ENCODE results near the gene CLCN4.

CLCN4 gene

DNA sequence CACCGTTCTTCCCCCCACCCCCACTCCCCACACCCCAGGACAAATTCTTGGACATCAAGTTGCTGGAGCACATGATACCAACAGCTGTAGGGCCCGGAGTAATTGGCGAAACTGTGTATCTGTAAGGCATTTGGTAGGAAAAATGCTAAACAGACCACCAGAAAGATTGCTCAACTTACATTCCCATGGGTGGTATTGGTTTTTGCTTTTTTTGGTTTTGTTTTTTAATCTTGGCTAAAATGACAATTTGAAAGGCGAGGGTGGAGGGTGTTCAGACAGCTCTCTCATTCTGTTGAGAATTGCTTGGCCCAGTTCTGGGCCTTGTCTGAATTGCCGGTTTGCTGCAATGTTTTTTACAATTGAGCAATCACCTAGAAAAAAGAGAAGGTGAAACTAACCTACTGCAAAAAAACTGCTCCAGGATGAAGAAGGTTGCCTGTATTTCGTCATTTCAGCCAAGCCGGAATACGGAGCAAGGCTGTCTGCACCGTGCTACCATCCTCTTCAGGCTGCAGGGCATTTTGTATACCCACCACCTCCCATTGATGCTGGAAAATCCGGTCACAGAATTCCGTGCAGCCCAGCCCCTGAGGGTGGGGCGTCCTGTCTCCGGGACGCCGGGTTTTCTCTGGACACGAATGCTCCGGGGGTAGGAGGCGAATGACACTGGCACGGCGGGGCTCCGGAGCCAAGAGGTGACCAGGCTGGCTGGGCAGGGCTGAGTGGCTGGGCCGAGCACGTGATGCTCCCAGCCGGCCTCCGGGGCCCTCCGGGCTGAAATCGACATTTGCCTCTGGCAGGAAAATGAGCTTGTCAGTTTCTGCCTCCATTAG, at the start of gene CLCN4:
Gene CLCN4 (plus strand): TSS at position 777 of the 833 bp plus-strand sequence. CDS start 28,058 bp downstream, outside the sequence.
- DNase-seq = peak in 1 of 2 donors; percentile 22

DNA sequence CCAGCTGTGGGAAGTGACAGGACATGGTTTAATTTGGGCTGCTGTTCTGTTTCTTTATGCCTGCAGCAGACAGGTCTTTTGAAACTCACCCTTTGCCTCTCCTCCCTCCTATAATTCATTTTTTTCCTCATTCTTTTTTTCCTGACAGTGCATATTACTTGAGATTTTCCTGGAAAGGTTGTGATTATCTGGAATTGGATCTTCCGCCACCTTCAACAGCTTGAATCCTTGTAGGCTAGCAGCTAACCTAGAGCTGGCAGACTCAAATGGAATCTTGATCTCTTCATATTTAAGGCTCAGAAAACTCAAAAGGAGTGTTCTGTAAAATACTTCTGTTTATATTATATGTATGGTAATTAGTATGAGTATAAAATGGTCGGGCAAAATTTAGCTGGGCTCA, 49.3 kb upstream of the CLCN4 start:
- DNase-seq = no peak

DNA sequence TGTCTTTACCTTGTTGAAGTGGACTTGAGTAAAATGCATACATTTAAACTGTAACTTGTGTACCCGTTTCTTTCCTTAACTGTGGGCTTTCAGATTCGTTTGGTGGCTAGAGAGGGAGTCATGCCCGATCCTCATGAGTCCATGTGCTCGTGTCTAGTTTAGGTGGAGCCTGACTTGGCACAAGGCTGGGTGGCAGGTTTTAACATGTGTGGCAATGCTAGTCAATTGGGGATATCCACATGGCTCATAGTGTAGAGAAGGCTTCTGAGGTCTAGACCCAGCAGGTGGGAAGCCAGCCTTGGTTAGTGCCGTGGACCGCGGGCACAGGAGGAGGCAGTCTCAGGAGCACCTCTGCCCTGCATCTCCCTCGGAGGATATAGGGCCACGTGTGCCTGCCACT, 48.5 kb upstream of the CLCN4 start:
- DNase-seq = no peak

DNA sequence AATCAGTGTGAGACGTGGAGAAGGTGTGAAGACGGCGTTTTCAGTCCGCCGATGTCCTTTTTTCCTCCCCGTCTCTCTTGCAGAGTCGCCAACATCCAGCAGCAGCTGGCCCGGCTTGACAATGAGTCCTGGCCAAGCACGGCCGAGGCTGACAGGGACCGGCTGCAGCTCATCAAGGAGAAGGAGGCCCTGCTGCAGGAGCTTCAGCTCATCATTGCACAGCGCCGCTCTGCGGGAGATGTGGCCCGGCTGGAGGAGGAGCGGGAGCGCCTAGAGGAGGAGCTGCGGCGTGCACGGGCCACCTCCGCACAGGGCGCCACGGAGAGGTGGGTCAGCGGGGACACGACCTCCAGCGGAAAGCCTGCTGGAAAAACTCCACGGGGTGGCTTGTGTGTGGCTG, 47.1 kb upstream of the CLCN4 start:
- no peak for DNase-seq

DNA sequence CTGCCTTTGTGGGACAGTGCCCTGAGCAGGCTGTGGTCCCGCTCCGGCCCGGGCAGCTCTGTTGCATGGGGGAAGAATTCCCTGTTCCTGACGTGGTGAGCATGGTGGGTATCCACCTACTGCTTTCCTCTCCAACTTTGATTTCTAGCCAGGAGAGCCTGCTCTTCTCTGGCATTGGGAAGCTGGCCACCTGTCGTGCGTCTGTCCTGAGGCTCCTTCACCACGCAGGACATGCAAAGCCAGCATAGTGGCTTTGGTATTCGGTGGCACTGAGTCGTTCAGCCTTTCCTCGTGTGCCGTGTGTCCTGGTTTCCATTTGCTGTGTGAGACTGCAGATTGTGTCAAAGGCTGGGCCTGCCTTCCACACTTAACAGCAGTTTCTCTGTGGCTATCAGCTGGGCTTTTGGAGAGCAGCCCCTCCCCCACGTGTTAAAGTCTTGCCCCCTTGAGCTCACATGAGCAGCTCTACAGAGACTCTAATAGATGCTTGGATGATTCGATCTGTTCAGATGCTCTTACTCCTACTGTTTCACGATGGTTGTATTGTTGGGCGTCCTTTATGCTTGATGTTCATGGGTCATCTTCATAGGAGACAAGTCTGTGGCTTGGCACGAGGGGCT, 46.3 kb upstream of the CLCN4 start:
- DNase-seq = no peak

DNA sequence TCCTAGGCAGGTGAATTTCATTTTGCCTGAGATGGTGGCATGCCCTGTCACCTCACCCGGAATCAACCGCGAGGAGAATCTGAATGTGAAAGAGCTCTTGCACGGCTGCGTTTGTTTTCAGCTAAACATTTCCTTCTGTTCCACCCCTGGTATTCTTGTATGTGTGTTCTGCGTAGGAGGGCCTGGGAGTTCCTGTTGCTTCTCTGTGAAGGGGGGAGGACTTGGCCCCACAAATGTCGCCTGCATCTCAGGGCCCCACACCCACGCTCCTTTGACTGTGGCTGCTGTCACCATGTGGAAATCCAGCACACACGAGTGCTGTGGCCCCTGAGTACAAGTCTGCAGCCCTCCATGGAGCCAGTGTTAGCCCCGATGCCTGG, 45.8 kb upstream of the CLCN4 start:
- DNase-seq = peak; percentile 58 to 80

DNA sequence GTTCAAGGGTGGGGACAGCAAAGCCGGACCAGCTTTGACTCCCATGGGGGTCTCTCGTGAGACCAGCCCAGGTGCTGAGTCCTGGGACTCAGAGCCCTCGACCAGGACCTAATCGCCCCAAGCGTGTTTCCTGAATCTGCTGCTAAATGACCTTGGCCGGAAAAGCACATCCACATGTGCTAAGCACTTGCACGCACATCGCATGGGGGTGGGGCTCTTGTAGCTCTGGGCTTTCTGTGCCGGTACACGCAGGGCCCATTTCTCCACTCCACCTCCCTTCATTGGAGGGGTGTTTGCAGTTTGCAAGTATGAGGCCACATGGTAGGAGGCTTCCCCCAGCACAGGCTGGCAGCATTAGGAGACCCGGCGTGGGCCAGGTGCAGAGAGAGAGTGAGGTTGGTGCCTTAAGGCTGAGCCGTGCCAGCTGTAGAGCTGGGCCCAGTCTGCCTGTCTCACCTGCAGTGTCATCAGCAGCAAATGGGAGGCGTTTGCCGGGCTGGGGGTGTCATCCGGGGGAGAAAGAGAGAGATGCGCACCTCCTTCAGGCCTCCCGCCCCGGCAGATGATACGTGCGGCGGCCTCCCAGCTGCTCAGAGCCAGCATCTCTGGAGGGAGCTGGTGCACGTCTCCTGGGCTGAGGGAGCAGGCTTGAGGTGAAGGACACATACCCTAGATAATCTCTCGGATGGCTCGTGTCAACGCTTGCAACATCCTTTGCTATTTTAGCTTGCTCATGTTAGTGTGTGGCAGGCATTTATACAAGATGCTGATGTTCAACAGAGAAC, 45.2 kb upstream of the CLCN4 start:
- DNase-seq = no peak

DNA sequence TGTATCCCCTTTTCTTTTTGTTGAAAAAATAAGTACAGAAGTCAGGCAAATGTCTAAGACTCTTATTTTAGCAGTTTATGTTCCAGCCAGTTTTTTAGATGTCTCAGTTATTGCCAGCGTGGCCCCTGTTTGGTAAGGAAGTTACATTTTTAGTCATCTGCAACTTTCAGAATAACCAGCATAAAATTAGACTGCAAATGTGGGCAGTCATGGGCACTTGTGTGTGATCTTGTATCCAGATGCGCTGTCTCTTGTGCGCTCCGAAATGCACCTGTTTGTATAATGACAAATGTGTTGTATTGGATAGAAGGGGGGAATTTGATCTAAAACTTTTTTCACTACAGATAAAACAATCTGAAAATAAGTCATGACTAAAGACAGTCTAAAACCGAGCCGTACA, 44.3 kb upstream of the CLCN4 start:
- no peak for DNase-seq

DNA sequence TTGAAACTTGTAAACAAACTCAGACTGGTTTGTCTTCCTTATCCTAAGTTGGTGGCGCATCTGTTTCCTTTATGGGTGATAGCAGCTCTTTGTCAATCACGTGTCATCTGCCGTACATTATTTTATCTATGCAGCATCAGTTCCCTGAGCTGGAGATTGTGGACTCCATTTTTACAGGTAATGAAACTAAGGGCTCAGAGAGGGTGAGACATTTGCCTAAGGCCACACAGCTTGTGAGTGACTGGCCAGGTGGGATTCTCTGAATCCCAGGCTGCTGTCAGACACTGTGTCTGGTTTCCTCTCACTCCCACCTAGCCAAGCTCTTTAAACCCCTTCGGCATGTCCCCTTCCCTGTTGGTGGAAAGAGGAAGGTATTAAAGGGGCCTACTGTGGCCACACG, 41.7 kb upstream of the CLCN4 start:
- DNase-seq = no peak

DNA sequence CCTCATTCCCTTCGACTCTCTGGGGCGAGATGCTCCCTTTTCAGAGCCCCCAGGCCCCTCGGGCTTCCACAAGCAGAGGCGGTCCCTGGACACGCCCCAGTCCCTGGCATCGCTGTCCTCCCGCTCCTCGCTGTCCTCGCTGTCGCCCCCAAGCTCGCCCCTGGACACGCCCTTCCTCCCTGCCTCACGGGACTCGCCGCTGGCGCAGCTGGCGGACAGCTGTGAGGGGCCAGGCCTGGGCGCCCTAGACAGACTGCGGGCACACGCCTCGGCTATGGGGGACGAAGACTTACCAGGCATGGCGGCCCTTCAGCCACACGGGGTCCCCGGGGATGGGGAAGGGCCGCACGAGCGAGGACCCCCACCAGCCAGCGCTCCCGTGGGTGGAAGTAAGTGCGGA, 39.5 kb upstream of the CLCN4 start:
- no peak for DNase-seq

DNA sequence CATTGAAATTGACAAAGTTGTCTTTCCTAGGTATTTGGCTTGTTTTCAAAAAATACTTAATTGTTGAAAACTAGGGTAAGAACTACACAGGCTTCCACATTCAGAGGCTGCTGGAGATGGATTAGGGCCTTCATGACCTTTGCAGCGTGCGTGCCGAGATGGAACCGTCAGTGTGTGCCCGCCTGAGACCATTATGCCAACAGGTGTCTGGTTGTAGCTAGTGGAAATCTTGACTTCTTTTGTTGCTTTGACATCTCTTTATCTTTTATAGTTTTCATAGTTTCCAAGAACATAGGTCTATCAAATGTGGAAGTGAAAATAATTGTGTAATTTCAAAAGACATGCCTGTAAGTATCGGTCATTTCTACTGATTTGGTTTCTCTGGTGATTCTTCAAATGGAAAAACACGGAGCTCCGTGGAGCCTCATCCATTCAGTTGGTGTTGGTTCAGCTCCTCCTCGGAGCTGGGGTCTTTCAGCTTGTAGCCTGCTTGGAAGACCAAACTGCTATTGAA, 38.9 kb upstream of the CLCN4 start:
- peak in 1 of 2 donors; percentile 34 for DNase-seq

DNA sequence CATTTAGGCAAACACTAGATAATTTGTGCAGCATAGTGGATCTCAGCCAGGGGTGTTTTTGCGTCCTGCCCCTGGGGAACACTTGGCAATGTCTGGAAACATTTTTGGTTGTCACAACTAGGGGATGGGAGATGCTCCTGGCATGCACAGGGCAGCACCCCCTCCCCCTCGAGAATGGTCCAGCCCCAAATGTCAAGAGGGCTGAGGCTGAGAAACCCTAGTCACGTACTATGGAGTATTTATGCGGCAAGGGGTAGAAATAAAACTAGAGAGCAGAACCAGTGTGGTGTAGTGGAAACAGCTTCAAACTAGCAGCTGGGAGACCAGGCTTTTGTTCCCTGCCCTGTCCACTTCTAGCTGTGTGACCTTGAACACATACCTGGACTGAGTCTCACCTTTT, 38.2 kb upstream of the CLCN4 start:
- no peak for DNase-seq

DNA sequence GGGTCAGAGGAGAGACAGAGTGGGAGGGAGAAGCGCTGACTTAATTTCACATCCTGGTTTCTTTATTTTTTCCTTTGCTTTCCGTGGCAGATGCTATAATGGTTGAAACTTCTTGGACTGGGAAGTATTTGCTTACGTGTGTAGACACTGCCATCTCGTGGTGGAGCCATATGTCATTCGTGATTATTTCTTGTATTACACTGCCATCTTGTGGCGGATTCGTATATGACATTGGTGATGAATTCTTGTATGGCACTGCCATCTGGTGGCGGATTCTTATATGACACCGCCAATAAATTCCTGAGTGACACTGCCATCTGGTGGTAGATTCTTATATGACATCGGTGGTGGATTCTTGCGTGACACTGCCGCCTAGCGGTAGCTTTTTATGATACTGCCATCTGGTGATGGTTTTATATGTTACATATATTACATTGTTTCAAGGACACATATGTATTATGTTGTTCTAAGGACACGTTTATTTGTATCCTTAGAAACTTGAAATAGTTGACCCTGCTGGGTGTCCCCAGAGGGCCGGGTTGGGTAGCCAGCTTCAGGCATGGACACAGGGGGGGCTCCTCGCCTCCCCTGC, 37.3 kb upstream of the CLCN4 start:
- DNase-seq = peak; percentile 41 to 87

DNA sequence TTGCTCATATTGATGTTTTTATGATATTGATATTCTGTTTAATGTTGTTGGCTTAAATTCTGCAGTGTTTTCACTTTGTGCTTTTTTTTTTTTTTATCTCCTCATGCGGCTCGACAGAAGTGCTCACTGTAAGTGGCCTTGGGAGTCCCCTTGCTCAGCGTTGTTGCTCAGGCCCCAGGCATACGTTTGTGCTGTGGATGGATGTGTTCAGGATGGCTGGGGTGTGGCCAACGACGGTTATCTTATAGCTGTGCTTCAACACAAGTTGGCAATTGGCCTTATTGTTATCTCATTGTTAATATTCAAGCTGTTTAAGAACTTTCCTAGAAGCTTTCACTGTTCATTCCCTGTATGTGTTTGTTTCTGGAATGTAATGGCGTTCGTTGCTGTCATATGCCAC, 36.4 kb upstream of the CLCN4 start:
- DNase-seq = no peak

DNA sequence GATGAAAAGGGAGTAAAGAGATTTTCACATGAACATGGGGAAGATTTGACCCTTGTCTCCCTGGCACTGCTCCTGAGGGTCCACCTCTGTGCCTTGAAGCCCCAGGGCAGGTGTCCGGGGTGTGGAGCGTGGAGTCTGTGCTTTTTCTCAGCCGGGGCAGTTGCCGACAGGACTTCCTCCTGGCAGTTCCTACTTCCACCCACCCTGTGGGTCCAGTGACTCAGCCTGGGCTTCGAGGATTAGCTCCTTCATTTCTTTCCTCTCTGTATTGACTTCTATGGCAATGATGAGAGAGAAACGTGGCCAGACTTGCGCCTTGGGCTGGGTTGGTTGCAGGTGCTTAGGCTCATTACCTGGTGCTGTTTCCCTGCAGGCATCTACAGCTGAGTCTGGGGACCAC, 35.9 kb upstream of the CLCN4 start:
- peak; percentile 44 to 52 for DNase-seq

DNA sequence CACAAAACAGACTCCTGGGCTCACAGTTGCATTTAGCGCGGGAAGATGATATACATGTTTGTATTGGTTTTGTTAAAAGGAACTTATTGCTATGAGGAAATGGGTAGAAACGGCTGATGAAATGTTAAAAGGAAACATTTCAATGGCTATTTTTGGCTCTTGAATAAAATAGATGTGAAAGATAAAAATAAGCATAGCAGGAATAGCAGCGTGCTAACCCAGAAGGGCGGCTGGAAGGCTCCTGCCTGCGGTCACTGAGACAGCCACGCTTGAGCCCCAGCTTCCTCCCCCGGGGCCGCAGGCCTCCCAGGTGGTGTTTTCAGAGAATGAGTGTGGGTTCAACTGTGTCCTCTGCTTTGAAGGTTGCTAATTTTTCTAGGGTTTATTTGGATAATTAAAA, 35.0 kb upstream of the CLCN4 start:
- DNase-seq = peak; percentile 16 to 41

DNA sequence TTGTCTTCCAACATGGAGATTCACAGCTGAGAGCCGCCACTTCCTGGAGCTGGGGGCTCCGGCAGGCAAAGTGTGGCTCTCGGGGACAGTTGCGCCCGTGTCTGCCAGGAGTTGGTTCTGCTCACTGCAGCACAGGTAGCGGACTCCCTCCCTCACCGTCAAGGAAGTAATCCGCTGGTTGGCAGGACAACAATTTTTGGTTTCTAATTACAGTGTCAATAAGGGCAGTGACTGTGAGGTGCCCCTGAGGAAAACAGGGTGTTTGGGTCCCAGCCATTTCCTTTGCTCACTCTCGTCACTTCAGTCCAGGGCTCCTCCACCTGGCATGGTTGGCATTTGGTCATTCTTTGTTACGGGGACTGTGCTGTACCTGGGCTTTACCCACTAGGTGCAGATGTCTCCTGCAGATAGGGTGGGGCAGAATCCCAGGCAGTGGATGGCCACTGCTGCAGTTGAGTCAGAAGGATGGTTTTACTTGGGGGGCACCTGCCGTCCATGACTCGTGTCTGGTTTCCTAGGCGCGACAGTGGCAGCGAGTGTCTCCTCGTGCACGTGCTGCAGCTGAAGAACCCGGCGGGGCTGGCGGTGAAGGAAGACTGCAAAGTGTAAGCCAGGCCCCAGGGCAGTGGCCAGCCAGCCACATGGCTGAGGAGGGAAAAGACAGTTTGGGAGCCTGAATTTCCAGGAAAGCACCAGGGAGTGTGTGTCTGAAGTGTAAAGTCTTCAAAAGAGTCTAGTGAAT, 32.1 kb upstream of the CLCN4 start:
- DNase-seq = no peak

DNA sequence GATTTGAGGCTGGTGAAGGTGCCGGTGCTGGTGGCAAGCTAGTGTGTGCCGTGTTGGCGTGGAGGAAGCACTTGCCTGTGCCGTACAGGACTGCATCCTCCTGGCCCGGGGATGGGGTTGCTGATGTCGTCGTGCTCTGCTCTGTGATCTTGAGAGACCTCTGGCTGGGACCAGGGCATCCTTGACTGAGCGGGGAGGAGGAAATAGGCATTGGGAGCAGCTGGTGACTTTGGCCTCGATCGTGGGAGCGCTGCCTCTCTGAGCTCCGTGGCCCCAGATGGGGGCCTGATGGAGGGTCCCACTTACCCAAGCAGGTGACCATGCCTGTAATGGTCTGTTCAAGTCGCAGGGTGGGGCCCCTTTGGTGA, 31.5 kb upstream of the CLCN4 start:
- no peak for DNase-seq

DNA sequence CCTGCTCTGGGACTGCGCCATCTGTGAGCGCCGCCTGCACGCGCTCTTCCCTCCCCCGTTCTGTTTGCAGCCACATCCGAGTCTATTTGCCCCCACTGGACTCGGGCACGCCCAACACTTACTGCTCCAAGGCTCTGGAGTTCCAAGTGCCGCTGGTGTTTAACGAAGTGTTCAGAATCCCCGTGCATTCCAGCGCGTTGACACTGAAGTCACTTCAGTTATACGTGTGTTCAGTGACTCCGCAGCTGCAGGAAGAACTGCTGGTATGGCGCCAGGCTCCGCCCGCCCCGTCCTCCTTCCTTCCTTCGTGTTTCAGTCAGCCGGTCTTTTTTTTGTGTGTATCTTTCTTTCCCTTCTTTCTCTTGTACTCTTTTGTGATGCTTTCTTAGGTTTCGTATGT, 30.7 kb upstream of the CLCN4 start:
- no peak for DNase-seq

DNA sequence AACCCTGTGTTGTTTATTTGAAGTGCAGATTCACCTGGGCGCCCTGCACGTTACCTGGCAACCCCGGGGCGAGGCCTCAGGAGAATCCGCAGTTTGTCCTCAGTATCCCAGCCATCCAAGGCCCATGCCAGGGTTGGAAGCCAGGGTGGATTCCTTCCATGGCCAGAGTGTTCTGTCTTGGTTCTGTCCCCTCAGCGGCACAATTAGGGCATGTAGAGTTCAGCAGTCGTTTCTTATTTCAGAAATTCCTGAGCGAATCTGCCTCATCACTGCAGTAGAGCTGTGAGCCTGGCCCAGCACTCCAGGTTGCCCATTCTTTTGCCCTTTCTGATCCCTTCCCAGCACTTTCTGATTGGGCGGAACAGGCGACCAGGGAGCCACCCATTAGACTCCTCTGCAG, 29.9 kb upstream of the CLCN4 start:
- DNase-seq = no peak

DNA sequence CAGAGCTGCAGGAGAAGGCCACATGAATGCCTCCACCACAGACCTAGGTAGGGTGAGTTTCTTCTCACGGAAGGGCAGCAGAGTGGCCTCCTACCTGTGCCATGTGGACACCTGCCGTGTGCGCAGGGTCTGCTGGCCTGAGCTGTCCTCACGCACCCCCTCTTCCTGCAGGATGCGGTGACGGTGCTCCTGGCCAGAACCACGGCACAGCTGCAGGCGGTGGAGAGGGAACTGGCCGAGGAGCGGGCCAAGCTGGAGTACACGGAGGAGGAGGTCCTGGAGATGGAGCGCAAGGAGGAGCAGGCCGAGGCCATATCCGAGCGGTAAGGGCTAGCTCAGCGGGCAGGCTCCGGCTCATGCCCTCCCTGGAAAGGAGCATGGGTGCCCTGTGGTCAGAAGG, 28.4 kb upstream of the CLCN4 start:
- DNase-seq = no peak

DNA sequence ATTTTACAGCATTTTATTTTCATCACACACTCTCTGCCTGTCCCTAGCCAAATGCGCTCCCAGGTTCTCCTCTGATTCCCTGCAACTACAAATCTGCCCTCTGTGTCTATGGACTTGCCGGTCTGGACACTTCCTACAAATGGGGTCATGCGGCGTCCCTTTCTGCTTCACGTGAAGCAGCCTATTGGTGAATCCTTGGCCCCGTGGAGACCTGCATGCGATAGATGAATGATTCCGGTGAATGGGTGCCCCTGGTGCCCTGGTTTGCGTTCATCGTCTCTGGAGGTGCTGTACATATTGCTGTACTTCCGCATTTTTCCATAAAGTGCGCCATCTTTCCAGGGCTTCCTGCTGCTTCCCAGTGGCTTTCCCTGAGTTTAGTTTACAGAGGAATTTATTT, 27.5 kb upstream of the CLCN4 start:
- no peak for DNase-seq

DNA sequence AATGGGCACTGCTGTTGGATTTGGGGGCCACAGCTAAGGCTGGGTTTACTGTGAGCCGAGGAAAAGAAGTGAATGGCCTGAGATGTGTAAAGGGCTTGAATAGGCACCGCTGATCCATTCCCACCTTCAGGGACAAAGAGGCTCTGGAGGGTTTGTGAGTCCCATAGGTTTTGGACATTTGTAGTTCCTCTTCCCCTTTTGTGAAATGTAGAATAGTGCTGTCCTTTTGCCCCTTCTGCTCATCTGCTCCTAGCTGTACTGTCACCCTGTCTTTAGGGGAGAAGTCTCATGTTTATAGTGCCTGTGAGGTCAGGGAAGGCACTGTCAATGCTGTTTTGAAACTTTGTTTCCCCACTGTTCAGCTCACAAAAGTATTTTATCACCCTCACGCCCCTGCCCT, 26.4 kb upstream of the CLCN4 start:
- DNase-seq = no peak

Data from inflammatory macrophage treated with lipopolysaccharide for 1 hour (primary cell).